ENCODE measurements around the gene LYSMD4.
A peak's percentile ranks its signal among the peaks of the same experiment; 100 is the strongest.

The LYSMD4 gene

GRCh38 chr15:99706557-99707303 lies 26.5 kb downstream of the LYSMD4 start:
- no peak for DNase-seq (ENCODE audit: low read depth)

- peak; percentile 71 for DNase-seq (ENCODE audit: low read depth)
Observed at GRCh38 chr15:99704444-99704838, 28.8 kb downstream of the LYSMD4 start.

- DNase-seq (ENCODE audit: low read depth), result peak; percentile 76
Observed at GRCh38 chr15:99703603-99704443, 29.4 kb downstream of the LYSMD4 start.

GRCh38 chr15:99702895-99703602 lies 30.2 kb downstream of the LYSMD4 start:
- no peak for DNase-seq (ENCODE audit: low read depth)

- DNase-seq (ENCODE audit: low read depth), result no peak
Observed at GRCh38 chr15:99696096-99696495, 37.1 kb downstream of the LYSMD4 start.

- DNase-seq (ENCODE audit: low read depth), result no peak
Observed at GRCh38 chr15:99692825-99693224, 40.4 kb downstream of the LYSMD4 start.

GRCh38 chr15:99686290-99686689 lies 46.9 kb downstream of the LYSMD4 start:
- no peak for DNase-seq (ENCODE audit: low read depth)

GRCh38 chr15:99683000-99683670 lies 50.1 kb downstream of the LYSMD4 start:
- DNase-seq (ENCODE audit: low read depth), result no peak

GRCh38 chr15:99682455-99682854 lies 50.8 kb downstream of the LYSMD4 start:
- DNase-seq (ENCODE audit: low read depth), result peak; percentile 62

GRCh38 chr15:99681990-99682389 lies 51.2 kb downstream of the LYSMD4 start:
- DNase-seq (ENCODE audit: low read depth), result no peak

- no peak for DNase-seq (ENCODE audit: low read depth)
Observed at GRCh38 chr15:99680276-99680675, 53.0 kb downstream of the LYSMD4 start.

- DNase-seq (ENCODE audit: low read depth), result no peak
Observed at GRCh38 chr15:99677540-99678134, 55.6 kb downstream of the LYSMD4 start.

All from GM04504 (cell line).